HepG2 (cell line): ENCODE data around the gene MME.

Source experiments
- CEBPB ChIP-seq: IDR thresholded peaks from 2 replicates; pipeline ENCODE4 v1.6.1; 2011; ENCODE audit warnings: low read depth, low read length, improper control_type of control experiment, borderline replicate concordance
- EZH2 ChIP-seq: conservative IDR thresholded peaks from 2 replicates; pipeline ENCODE4 v1.6.1; 2012; ENCODE audit warnings: mild to moderate bottlenecking, low read depth, low read length, moderate library complexity
- FOXA3 ChIP-seq: IDR thresholded peaks from 2 replicates; pipeline ENCODE4 v1.6.1; 2016; ENCODE audit warnings: missing genetic modification reagents, missing compliant biosample characterization
- HNRNPK ChIP-seq: fragments of 200-400 bp; formaldehyde crosslinking; IDR thresholded peaks from 2 replicates; pipeline ENCODE4 v1.6.1; 2018; ENCODE audit warnings: low read length, low read depth, moderate library complexity, mild to moderate bottlenecking; ENCODE audit not compliant: poor library complexity, severe bottlenecking
- MTA3 ChIP-seq: sonication (generic); formaldehyde crosslinking; IDR thresholded peaks from 2 replicates; pipeline ENCODE4 v1.4.0; 2020; ENCODE audit warnings: missing genetic modification reagents
- SIX1 ChIP-seq: sonication (generic); formaldehyde crosslinking; IDR thresholded peaks from 2 replicates; pipeline ENCODE4 v1.4.0; 2020; ENCODE audit warnings: missing genetic modification reagents, borderline replicate concordance
- TP53 ChIP-seq: sonication (generic); formaldehyde crosslinking; conservative IDR thresholded peaks from 2 replicates; pipeline ENCODE4 v1.4.0; 2020; ENCODE audit warnings: missing genetic modification reagents
- ZFP62 ChIP-seq: sonication (generic); formaldehyde crosslinking; IDR thresholded peaks from 2 replicates; pipeline ENCODE4 v1.4.0; 2020; ENCODE audit warnings: missing genetic modification reagents
- ZNF124 ChIP-seq: sonication (generic); formaldehyde crosslinking; IDR thresholded peaks from 2 replicates; pipeline ENCODE4 v1.4.0; 2020; ENCODE audit warnings: missing genetic modification reagents
- ZNF780A ChIP-seq: sonication (generic); formaldehyde crosslinking; IDR thresholded peaks from 2 replicates; pipeline ENCODE4 v1.8.0; 2022; ENCODE audit warnings: mild to moderate bottlenecking, missing genetic modification reagents, moderate library complexity
- ZZZ3 ChIP-seq: sonication (generic); formaldehyde crosslinking; IDR thresholded peaks from 2 replicates; pipeline ENCODE4 v1.4.0; 2020; ENCODE audit warnings: missing genetic modification reagents, mild to moderate bottlenecking, borderline replicate concordance
- TF ChIP-seq, protein P1 (sequence below): sonication (generic); formaldehyde crosslinking; IDR thresholded peaks from 2 replicates; pipeline ENCODE4 v1.5.0; 2020; ENCODE audit warnings: mild to moderate bottlenecking, missing genetic modification reagents, moderate library complexity

- no peak for TF ChIP-seq TP53 (CRISPR knock-in tag)
- no peak for TF ChIP-seq ZFP62
- TF ChIP-seq ZNF124 (CRISPR knock-in tag), result no peak
- TF ChIP-seq CEBPB, result no peak
- no peak for TF ChIP-seq HNRNPK
- TF ChIP-seq, protein P1, sequence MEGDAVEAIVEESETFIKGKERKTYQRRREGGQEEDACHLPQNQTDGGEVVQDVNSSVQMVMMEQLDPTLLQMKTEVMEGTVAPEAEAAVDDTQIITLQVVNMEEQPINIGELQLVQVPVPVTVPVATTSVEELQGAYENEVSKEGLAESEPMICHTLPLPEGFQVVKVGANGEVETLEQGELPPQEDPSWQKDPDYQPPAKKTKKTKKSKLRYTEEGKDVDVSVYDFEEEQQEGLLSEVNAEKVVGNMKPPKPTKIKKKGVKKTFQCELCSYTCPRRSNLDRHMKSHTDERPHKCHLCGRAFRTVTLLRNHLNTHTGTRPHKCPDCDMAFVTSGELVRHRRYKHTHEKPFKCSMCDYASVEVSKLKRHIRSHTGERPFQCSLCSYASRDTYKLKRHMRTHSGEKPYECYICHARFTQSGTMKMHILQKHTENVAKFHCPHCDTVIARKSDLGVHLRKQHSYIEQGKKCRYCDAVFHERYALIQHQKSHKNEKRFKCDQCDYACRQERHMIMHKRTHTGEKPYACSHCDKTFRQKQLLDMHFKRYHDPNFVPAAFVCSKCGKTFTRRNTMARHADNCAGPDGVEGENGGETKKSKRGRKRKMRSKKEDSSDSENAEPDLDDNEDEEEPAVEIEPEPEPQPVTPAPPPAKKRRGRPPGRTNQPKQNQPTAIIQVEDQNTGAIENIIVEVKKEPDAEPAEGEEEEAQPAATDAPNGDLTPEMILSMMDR, result no peak
- no peak for TF ChIP-seq MTA3 (CRISPR knock-in tag)
- TF ChIP-seq ZNF780A (CRISPR knock-in tag), result no peak
- no peak for TF ChIP-seq ZZZ3
- no peak for TF ChIP-seq SIX1
- TF ChIP-seq FOXA3, result no peak
- TF ChIP-seq EZH2, result no peak
These were observed 152.5 kb downstream of the MME start for GRCh38 chr3:155232605-155233004.
